H9 (cell line): Measurements from ENCODE around the gene SH3RF2. TPM values are rescaled to one million over a fixed set of nuclear protein-coding genes. Genes with fewer than 3 reads are reported as not detected.

Experiments used
- DNase-seq: peaks from one replicate; pipeline ENCODE4 v3.0.0-alpha.2; 2017
- H2AFZ ChIP-seq: one replicate; pipeline ENCODE4 v1.6.1; 2013; ENCODE audit warnings: mild to moderate bottlenecking, low read length, control low read depth, moderate library complexity
- H2AK5ac ChIP-seq: 2 replicates; pipeline ENCODE4 v1.6.1; 2013; ENCODE audit warnings: low read length, control low read depth, mixed read lengths; ENCODE audit not compliant: insufficient read length
- H2BK120ac ChIP-seq: one replicate; pipeline ENCODE4 v1.6.1; 2013; ENCODE audit warnings: low read depth, mild to moderate bottlenecking, low read length, control low read depth, inconsistent platforms; ENCODE audit not compliant: poor library complexity, severe bottlenecking
- H2BK12ac ChIP-seq: 2 replicates; pipeline ENCODE4 v1.6.1; 2013; ENCODE audit warnings: low read length, control low read depth, mixed read lengths, low read depth; ENCODE audit not compliant: insufficient read length
- H2BK15ac ChIP-seq: 2 replicates; pipeline ENCODE4 v1.6.1; 2013; ENCODE audit warnings: low read depth, low read length, control low read depth
- H2BK20ac ChIP-seq: one replicate; pipeline ENCODE4 v1.6.1; 2013; ENCODE audit warnings: low read depth, mild to moderate bottlenecking, low read length, control low read depth, inconsistent platforms; ENCODE audit not compliant: poor library complexity, severe bottlenecking
- H2BK5ac ChIP-seq: 2 replicates; pipeline ENCODE4 v1.6.1; 2013; ENCODE audit warnings: low read length, control low read depth, mixed read lengths; ENCODE audit not compliant: insufficient read length
- H3K14ac ChIP-seq: 2 replicates; pipeline ENCODE4 v1.6.1; 2013; ENCODE audit warnings: low read length, control low read depth; ENCODE audit not compliant: insufficient read depth
- H3K18ac ChIP-seq: 2 replicates; pipeline ENCODE4 v1.6.1; 2013; ENCODE audit warnings: low read depth, mild to moderate bottlenecking, mixed read lengths, low read length, control low read depth; ENCODE audit not compliant: insufficient read length
- H3K23ac ChIP-seq: 2 replicates; pipeline ENCODE4 v1.6.1; 2013; ENCODE audit warnings: low read length, control low read depth, mixed read lengths, low read depth; ENCODE audit not compliant: insufficient read length
- H3K23me2 ChIP-seq: 2 replicates; pipeline ENCODE4 v1.6.1; 2013; ENCODE audit warnings: low read depth, mild to moderate bottlenecking, mixed read lengths, low read length, control low read depth; ENCODE audit not compliant: insufficient read length, poor library complexity, severe bottlenecking
- H3K27ac ChIP-seq: 2 replicates; pipeline ENCODE4 v1.5.1; 2013; ENCODE audit warnings: low read length, control low read depth, mixed read lengths, low read depth; ENCODE audit not compliant: insufficient read length
- H3K27me3 ChIP-seq: 2 replicates; pipeline ENCODE4 v1.6.1; 2013; ENCODE audit warnings: low read length, control low read depth, inconsistent platforms; ENCODE audit not compliant: insufficient read depth
- H3K4ac ChIP-seq: 2 replicates; pipeline ENCODE4 v1.6.1; 2013; ENCODE audit warnings: low read depth, mild to moderate bottlenecking, control low read depth, inconsistent platforms, low read length, moderate library complexity
- H3K4me1 ChIP-seq: 2 replicates; pipeline ENCODE4 v1.6.1; 2013; ENCODE audit warnings: low read length, control low read depth, inconsistent platforms; ENCODE audit not compliant: insufficient read depth
- H3K4me2 ChIP-seq: 2 replicates; pipeline ENCODE4 v1.6.1; 2013; ENCODE audit warnings: low read length, control low read depth, mixed read lengths; ENCODE audit not compliant: insufficient read length, insufficient read depth
- H3K56ac ChIP-seq: 2 replicates; pipeline ENCODE4 v1.6.1; 2013; ENCODE audit warnings: low read depth, mild to moderate bottlenecking, mixed read lengths, low read length, control low read depth; ENCODE audit not compliant: insufficient read length
- H3K79me1 ChIP-seq: 2 replicates; pipeline ENCODE4 v1.6.1; 2013; ENCODE audit warnings: low read depth, mild to moderate bottlenecking, moderate library complexity, low read length, control low read depth, inconsistent platforms; ENCODE audit not compliant: insufficient read depth, poor library complexity, severe bottlenecking
- H3K79me2 ChIP-seq: 2 replicates; pipeline ENCODE4 v1.6.1; 2013; ENCODE audit warnings: low read length, control low read depth, inconsistent platforms; ENCODE audit not compliant: insufficient read depth
- H3K9ac ChIP-seq: 2 replicates; pipeline ENCODE4 v1.6.1; 2013; ENCODE audit warnings: low read length, control low read depth, mixed read lengths; ENCODE audit not compliant: insufficient read length; ENCODE audit errors: extremely low read depth
- H3K9me3 ChIP-seq: one replicate; pipeline ENCODE4 v1.6.1; 2013; ENCODE audit warnings: low read depth, low read length, inconsistent platforms; ENCODE audit not compliant: control insufficient read depth
- H3T11ph ChIP-seq: one replicate; pipeline ENCODE4 v1.6.1; 2013; ENCODE audit warnings: mild to moderate bottlenecking, low read length, control low read depth, inconsistent platforms
- H4K20me1 ChIP-seq: one replicate; pipeline ENCODE4 v1.6.1; 2013; ENCODE audit not compliant: control insufficient read depth, insufficient read length, insufficient read depth
- H4K5ac ChIP-seq: 2 replicates; pipeline ENCODE4 v1.6.1; 2013; ENCODE audit warnings: low read depth, mild to moderate bottlenecking, mixed read lengths, low read length, control low read depth; ENCODE audit not compliant: insufficient read length
- H4K8ac ChIP-seq: replicated peaks from 2 replicates; pipeline ENCODE4 v1.6.1; 2013; ENCODE audit warnings: low read length, control low read depth, mixed read lengths, low read depth; ENCODE audit not compliant: insufficient read length
- H4K91ac ChIP-seq: 2 replicates; pipeline ENCODE4 v1.6.1; 2013; ENCODE audit warnings: low read depth, mild to moderate bottlenecking, moderate library complexity, mixed read lengths, low read length, control low read depth; ENCODE audit not compliant: insufficient read length
- H3K27ac Mint-ChIP-seq, 3 experiments: 2 replicates in 2 of 3; 3 replicates in 1 of 3; pipeline ENCODE4 v1.8.0; 2020 to 2021; ENCODE audit warnings: mixed read lengths in 3 of 3, mild to moderate bottlenecking in 1 of 3, moderate library complexity in 1 of 3
- H3K27me3 Mint-ChIP-seq: 2 replicates; pipeline ENCODE4 v1.8.0; 2021; ENCODE audit warnings: low read depth, mild to moderate bottlenecking, moderate library complexity, mixed read lengths
- H3K36me3 Mint-ChIP-seq, 3 experiments: 2 replicates in 2 of 3; 3 replicates in 1 of 3; pipeline ENCODE4 v1.8.0; 2020 to 2021; ENCODE audit warnings: low read depth in 3 of 3, mixed read lengths in 3 of 3; ENCODE audit not compliant: insufficient read depth in 1 of 3
- H3K4me1 Mint-ChIP-seq, 2 experiments: 2 replicates each; pipeline ENCODE4 v1.8.0; 2020; ENCODE audit warnings: mixed read lengths in 2 of 2
- H3K4me3 Mint-ChIP-seq, 2 experiments: 2 replicates in 1 of 2; 3 replicates in 1 of 2; pipeline ENCODE4 v1.8.0; 2020 to 2021; ENCODE audit warnings: mild to moderate bottlenecking in 2 of 2, mixed read lengths in 2 of 2, moderate library complexity in 1 of 2
- H3K9me3 Mint-ChIP-seq, 2 experiments: 2 replicates in 1 of 2; 3 replicates in 1 of 2; pipeline ENCODE4 v1.8.0; 2020; ENCODE audit warnings: mild to moderate bottlenecking in 2 of 2, mixed read lengths in 2 of 2, moderate library complexity in 1 of 2
- CTCF ChIP-seq: fragments of 200-600 bp; sonication (generic); conservative IDR thresholded peaks from 3 replicates; pipeline ENCODE4 v1.8.0; 2021; ENCODE audit warnings: antibody characterized with exemption, mild to moderate bottlenecking
- WGBS: extraction: QIAGEN DNeasy Blood & Tissue Kit; methylation state at CpG from one replicate; pipeline ENCODE4 v1.1.7; 2013; ENCODE audit warnings: missing lambda C conversion rate, low lambda C conversion rate, mixed read lengths; ENCODE audit not compliant: insufficient read length; ENCODE audit errors: extremely low coverage; 5-methylcytosine and 5-hydroxymethylcytosine counted together
- total RNA-seq: library from RNA; stranded (reverse); gene quantifications from 2 replicates; pipeline ENCODE4 v1.2.1, GENCODE V29; 2021

The SH3RF2 gene
- total RNA-seq, 1 experiment from 2014 or later, result 0.66 TPM

- DNase-seq, result no peak
- Histone ChIP-seq H2AFZ (no peak overlapping the region), H2AK5ac (no peak overlapping the region), H4K5ac (no peak overlapping the region), H3K9me3 (no peaks in the 10 kb centered on the region), H3K79me2 (no peaks in the 10 kb centered on the region), H3K79me1 (no peaks in the 10 kb centered on the region), H3K23ac (no peak overlapping the region), H3K4me1 (no peaks in the 10 kb centered on the region), H2BK5ac (no peak overlapping the region), H4K20me1 (no peaks in the 10 kb centered on the region), H3K56ac (no peak overlapping the region), H3T11ph (no peak overlapping the region), H2BK12ac (no peak overlapping the region), H4K8ac (no peak overlapping the region), H3K4me2 (no peak overlapping the region), H3K27ac (no peak overlapping the region), H3K18ac (no peak overlapping the region), H2BK120ac (no peak overlapping the region), H3K14ac (no peak overlapping the region), H3K9ac (no peak overlapping the region), H4K91ac (no peak overlapping the region), H3K4ac (no peak overlapping the region), H2BK20ac (no peak overlapping the region), H2BK15ac (no peak overlapping the region), H3K27me3 (no peaks in the 10 kb centered on the region), H3K23me2 (no peaks in the 10 kb centered on the region)
- Mint-ChIP-seq H3K4me3 (no peak overlapping the region), H3K27me3 (no peaks in the 10 kb centered on the region; the same call in 1 of the 2 replicates), H3K36me3 (peaks cover 0 to 5% (median 3%) of the 10 kb centered on the region in 3 experiments; a peak in 2 of 7 replicates), H3K9me3 (peaks cover 0 to 3% of the 10 kb centered on the region in 2 experiments; a peak in 2 of 5 replicates), H3K4me1 (no peaks in the 10 kb centered on the region), H3K27ac (no peak overlapping the region)
- no CpG with 5 or more reads among the region's 2 CpGs for WGBS
- no peak for TF ChIP-seq CTCF
Observed at GRCh38 chr5:145969714-145970092, 33.3 kb downstream of the SH3RF2 start.
